HEK293 (cell line): ENCODE data around the gene PIM3.

Experiments used
- GLIS2 ChIP-seq: fragments of 450-650 bp; formaldehyde crosslinking; IDR thresholded peaks from 2 replicates; pipeline ENCODE4 v1.5.1; 2016; ENCODE audit warnings: missing biosample characterization, missing genetic modification characterization
- RBAK ChIP-seq: fragments of 450-650 bp; formaldehyde crosslinking; IDR thresholded peaks from 2 replicates; pipeline ENCODE4 v1.5.1; 2016; ENCODE audit warnings: missing biosample characterization, missing genetic modification characterization
- SP2 ChIP-seq: fragments of 450-650 bp; formaldehyde crosslinking; IDR thresholded peaks from 2 replicates; pipeline ENCODE4 v1.5.1; 2016; ENCODE audit warnings: missing biosample characterization, missing genetic modification characterization
- ZNF24 ChIP-seq: fragments of 450-650 bp; formaldehyde crosslinking; IDR thresholded peaks from 2 replicates; pipeline ENCODE4 v1.5.1; 2016; ENCODE audit warnings: missing biosample characterization, missing genetic modification characterization
- ZNF654 ChIP-seq: fragments of 450-650 bp; formaldehyde crosslinking; IDR thresholded peaks from 2 replicates; pipeline ENCODE4 v1.5.1; 2016; ENCODE audit warnings: low read depth, missing biosample characterization, missing genetic modification characterization
- ZNF792 ChIP-seq: fragments of 450-650 bp; formaldehyde crosslinking; IDR thresholded peaks from 2 replicates; pipeline ENCODE4 v1.5.1; 2016; ENCODE audit warnings: missing biosample characterization, missing genetic modification characterization
- TF ChIP-seq, protein P1 (sequence below): fragments of 450-650 bp; formaldehyde crosslinking; IDR thresholded peaks from 2 replicates; pipeline ENCODE4 v1.5.1; 2016; ENCODE audit warnings: missing biosample characterization, missing genetic modification characterization
- TF ChIP-seq, protein P2 (sequence below): fragments of 450-650 bp; formaldehyde crosslinking; IDR thresholded peaks from 2 replicates; pipeline ENCODE4 v1.5.1; 2016; ENCODE audit warnings: missing biosample characterization, missing genetic modification characterization
- TF ChIP-seq, protein P3 (sequence below): fragments of 450-650 bp; formaldehyde crosslinking; IDR thresholded peaks from 2 replicates; pipeline ENCODE4 v1.5.1; 2016; ENCODE audit warnings: missing biosample characterization, missing genetic modification characterization

DNA sequence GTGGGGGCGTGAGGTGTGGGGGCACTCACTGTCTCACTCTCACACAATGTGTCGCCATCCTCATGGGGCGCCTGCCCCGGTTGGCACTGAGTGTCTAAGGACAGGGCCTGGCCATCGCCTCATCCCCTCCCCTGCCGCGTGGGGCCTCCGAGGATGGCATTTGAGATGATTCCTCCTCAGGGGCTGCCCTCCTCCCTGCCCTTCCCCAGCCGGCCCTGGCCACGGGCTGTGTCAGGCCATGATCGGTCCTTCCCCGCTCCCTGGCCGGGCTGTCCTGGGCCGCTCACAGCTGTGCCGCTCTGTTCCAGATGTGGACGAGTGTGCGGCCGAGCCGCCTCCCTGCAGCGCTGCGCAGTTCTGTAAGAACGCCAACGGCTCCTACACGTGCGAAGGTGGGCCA is 37.6 kb upstream of the PIM3 start:
- TF ChIP-seq, protein P1, sequence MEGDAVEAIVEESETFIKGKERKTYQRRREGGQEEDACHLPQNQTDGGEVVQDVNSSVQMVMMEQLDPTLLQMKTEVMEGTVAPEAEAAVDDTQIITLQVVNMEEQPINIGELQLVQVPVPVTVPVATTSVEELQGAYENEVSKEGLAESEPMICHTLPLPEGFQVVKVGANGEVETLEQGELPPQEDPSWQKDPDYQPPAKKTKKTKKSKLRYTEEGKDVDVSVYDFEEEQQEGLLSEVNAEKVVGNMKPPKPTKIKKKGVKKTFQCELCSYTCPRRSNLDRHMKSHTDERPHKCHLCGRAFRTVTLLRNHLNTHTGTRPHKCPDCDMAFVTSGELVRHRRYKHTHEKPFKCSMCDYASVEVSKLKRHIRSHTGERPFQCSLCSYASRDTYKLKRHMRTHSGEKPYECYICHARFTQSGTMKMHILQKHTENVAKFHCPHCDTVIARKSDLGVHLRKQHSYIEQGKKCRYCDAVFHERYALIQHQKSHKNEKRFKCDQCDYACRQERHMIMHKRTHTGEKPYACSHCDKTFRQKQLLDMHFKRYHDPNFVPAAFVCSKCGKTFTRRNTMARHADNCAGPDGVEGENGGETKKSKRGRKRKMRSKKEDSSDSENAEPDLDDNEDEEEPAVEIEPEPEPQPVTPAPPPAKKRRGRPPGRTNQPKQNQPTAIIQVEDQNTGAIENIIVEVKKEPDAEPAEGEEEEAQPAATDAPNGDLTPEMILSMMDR (tag by site-specific recombination) = no peak
- no peak for TF ChIP-seq ZNF792 (tag by site-specific recombination)
- TF ChIP-seq, protein P2, sequence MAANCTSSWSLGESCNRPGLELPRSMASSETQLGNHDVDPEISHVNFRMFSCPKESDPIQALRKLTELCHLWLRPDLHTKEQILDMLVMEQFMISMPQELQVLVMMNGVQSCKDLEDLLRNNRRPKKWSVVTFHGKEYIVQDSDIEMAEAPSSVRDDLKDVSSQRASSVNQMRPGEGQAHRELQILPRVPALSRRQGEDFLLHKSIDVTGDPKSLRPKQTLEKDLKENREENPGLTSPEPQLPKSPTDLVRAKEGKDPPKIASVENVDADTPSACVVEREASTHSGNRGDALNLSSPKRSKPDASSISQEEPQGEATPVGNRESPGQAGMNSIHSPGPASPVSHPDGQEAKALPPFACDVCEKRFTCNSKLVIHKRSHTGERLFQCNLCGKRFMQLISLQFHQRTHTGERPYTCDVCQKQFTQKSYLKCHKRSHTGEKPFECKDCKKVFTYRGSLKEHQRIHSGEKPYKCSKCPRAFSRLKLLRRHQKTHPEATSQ (tag by site-specific recombination) = no peak
- no peak for TF ChIP-seq SP2 (tag by site-specific recombination)
- TF ChIP-seq ZNF24 (tag by site-specific recombination) = no peak
- TF ChIP-seq, protein P3, sequence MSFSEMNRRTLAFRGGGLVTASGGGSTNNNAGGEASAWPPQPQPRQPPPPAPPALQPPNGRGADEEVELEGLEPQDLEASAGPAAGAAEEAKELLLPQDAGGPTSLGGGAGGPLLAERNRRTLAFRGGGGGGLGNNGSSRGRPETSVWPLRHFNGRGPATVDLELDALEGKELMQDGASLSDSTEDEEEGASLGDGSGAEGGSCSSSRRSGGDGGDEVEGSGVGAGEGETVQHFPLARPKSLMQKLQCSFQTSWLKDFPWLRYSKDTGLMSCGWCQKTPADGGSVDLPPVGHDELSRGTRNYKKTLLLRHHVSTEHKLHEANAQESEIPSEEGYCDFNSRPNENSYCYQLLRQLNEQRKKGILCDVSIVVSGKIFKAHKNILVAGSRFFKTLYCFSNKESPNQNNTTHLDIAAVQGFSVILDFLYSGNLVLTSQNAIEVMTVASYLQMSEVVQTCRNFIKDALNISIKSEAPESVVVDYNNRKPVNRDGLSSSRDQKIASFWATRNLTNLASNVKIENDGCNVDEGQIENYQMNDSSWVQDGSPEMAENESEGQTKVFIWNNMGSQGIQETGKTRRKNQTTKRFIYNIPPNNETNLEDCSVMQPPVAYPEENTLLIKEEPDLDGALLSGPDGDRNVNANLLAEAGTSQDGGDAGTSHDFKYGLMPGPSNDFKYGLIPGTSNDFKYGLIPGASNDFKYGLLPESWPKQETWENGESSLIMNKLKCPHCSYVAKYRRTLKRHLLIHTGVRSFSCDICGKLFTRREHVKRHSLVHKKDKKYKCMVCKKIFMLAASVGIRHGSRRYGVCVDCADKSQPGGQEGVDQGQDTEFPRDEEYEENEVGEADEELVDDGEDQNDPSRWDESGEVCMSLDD = no peak
- TF ChIP-seq GLIS2 (tag by site-specific recombination) = no peak
- TF ChIP-seq RBAK (tag by site-specific recombination) = no peak
- TF ChIP-seq ZNF654 (tag by site-specific recombination) = no peak
